ENCODE data around the gene CHST12.

The CHST12 gene

DNA sequence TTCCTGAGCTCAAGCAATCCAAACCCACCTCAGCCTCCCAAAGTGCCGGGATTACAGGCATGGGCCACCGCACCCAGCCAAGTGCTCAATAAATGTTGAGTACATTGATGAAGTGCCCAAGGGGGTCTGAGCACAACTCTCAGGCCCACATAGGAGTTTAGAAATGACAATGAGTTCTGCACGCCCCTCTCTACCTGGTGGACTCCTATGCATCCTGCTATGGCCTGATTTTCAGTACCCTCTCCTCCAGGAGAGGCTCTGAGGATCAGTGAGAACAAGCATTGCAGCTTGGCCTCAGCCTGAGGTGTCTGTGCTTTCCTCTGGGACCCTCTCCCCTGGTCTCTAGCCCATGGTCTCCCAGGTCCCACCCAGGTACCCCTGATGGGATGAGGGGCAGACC is 93.7 kb downstream of the CHST12 start:
- no peak for DNase-seq (ENCODE audit: low read depth in 1 of 2, low spot score in 1 of 2)

DNA sequence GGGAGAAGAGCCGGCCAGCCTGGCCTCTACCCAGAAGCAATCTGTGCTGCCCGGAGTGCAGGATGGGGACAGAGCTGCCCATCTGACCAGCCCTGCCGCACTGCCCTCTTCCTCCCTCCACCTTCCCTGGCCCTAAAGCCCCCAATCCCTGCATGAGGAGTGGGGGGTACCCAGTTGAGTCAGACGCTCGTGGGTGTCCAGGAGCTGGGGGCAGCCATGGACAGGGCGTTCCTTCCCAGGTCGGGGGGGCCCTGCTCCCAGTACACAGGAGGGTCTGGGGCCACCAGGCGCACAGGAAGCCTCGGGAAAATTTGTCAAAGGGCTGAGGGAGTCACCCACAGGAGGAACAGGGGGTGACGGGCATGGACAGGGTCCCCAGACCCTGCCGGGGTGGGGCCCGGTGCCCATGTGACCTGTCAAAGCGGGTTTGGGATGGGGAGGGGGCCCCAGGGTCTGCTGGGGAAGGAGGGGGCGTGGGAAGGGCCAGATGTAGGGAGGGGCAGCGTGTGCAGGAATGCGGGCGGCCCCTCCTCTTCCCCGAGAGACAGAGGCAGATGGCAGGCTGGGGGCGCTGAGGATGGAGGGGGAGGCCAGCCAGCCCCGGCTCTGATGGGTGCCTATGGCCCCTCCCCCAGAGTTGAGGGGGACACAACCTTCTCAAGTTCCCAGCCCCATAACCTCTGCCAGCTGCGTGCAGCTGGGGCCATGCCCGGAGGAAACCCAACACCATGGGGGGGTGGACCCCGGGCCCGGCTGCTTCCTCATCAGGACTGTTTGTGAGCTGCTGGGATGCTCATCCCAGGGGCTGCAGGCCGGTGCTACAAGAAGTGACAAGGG is 94.3 kb downstream of the CHST12 start:
- no peak for DNase-seq (ENCODE audit: low read depth in 1 of 2, low spot score in 1 of 2)

Data from activated CD4-positive, alpha-beta T cell treated with anti-CD3 and anti-CD28 coated beads, Interleukin-2, amount 50 U/mL, for 24 hours (primary cell).